T-helper 22 cell (primary cell): ENCODE results near the gene BTNL3.
"Not testable (repeated sequence)": the region's sequence is repeated elsewhere in the genome, so short reads cannot be mapped to it uniquely, and the experiment has no call there.

ENCODE experiments used
- DNase-seq: peaks from one replicate; pipeline ENCODE4 v3.0.0-alpha.2; 2020; ENCODE audit warnings: low read depth

BTNL3 gene

GRCh38 chr5:181024245-181025064 is 35.8 kb downstream of the BTNL3 start:
- DNase-seq = no peak

GRCh38 chr5:181027452-181028031 is 38.9 kb downstream of the BTNL3 start:
- no peak for DNase-seq

GRCh38 chr5:181028032-181028819 is 39.6 kb downstream of the BTNL3 start:
- no peak for DNase-seq

- no peak for DNase-seq
Measured at GRCh38 chr5:181031716-181032115, 43.1 kb downstream of the BTNL3 start.

- DNase-seq = no peak
Measured at GRCh38 chr5:181035991-181036815, 47.6 kb downstream of the BTNL3 start.

GRCh38 chr5:181036816-181037364 is 48.2 kb downstream of the BTNL3 start:
- DNase-seq = no peak

GRCh38 chr5:181037365-181037861 is 48.8 kb downstream of the BTNL3 start:
- no peak for DNase-seq

GRCh38 chr5:181039471-181039870 is 50.8 kb downstream of the BTNL3 start:
- no peak for DNase-seq

- DNase-seq = no peak
Measured at GRCh38 chr5:181039931-181040630, 51.4 kb downstream of the BTNL3 start, which contains the start of gene BTNL9. TSS of gene BTNL9 (plus strand) at chr5:181040266. CDS start at chr5:181045490, 5,224 bp downstream.

GRCh38 chr5:181040631-181040945 is 51.9 kb downstream of the BTNL3 start:
- no peak for DNase-seq

GRCh38 chr5:181041043-181041442 is 52.4 kb downstream of the BTNL3 start:
- DNase-seq = no peak

GRCh38 chr5:181042036-181042713 is 53.5 kb downstream of the BTNL3 start:
- no peak for DNase-seq

- no peak for DNase-seq
Measured at GRCh38 chr5:181042722-181043121, 54.1 kb downstream of the BTNL3 start.

GRCh38 chr5:181043285-181044092 is 54.8 kb downstream of the BTNL3 start:
- DNase-seq = no peak

- no peak for DNase-seq
Measured at GRCh38 chr5:181044093-181044599, 55.5 kb downstream of the BTNL3 start.

- no peak for DNase-seq
Measured at GRCh38 chr5:181044662-181045305, 56.1 kb downstream of the BTNL3 start.

- no peak for DNase-seq
Measured at GRCh38 chr5:181045316-181045715, 56.7 kb downstream of the BTNL3 start.

- not testable (repeated sequence) for DNase-seq
Measured at GRCh38 chr5:181045857-181046256, 57.2 kb downstream of the BTNL3 start.

- DNase-seq = no peak
Measured at GRCh38 chr5:181047288-181047687, 58.6 kb downstream of the BTNL3 start.
